GM20000 (cell line): ENCODE results near the gene CLDN18.
A peak's percentile ranks its signal among the peaks of the same experiment; 100 is the strongest.

ENCODE experiments used
- DNase-seq: peaks from one replicate; pipeline ENCODE4 v3.0.0; 2012; ENCODE audit warnings: low spot score
- CTCF ChIP-seq: IDR thresholded peaks from 2 replicates; pipeline ENCODE4 v1.5.1; 2012; ENCODE audit warnings: mild to moderate bottlenecking, control low read depth; ENCODE audit errors: extremely low read depth, missing control alignments

Gene CLDN18

GRCh38 chr3:137988152-137988551, 21.8 kb upstream of the CLDN18 start:
- peak; percentile 56 for DNase-seq
- no peak for TF ChIP-seq CTCF

GRCh38 chr3:137988982-137989381, 21.0 kb upstream of the CLDN18 start:
- DNase-seq: peak; percentile 53
- no peak for TF ChIP-seq CTCF

- TF ChIP-seq CTCF: no peak
- DNase-seq: no peak
Observed at GRCh38 chr3:137990427-137990826, 19.5 kb upstream of the CLDN18 start.

GRCh38 chr3:137992592-137992991, 17.4 kb upstream of the CLDN18 start:
- no peak for DNase-seq
- no peak for TF ChIP-seq CTCF

GRCh38 chr3:137998121-137999042, 11.6 kb upstream of the CLDN18 start:
- DNase-seq: no peak
- no peak for TF ChIP-seq CTCF

GRCh38 chr3:138003069-138003468, 6.9 kb upstream of the CLDN18 start:
- no peak for DNase-seq
- TF ChIP-seq CTCF: no peak

GRCh38 chr3:138005627-138006026, 4.3 kb upstream of the CLDN18 start:
- TF ChIP-seq CTCF: no peak
- DNase-seq: no peak
